Raji (cell line): ENCODE measurements around the gene DCUN1D2.

Experiments
- POLR2A ChIP-seq: IDR thresholded peaks from 2 replicates; pipeline ENCODE4 v1.6.1; 2011; ENCODE audit warnings: low read depth, low read length, control low read depth; ENCODE audit not compliant: insufficient read depth

DCUN1D2 gene

DNA sequence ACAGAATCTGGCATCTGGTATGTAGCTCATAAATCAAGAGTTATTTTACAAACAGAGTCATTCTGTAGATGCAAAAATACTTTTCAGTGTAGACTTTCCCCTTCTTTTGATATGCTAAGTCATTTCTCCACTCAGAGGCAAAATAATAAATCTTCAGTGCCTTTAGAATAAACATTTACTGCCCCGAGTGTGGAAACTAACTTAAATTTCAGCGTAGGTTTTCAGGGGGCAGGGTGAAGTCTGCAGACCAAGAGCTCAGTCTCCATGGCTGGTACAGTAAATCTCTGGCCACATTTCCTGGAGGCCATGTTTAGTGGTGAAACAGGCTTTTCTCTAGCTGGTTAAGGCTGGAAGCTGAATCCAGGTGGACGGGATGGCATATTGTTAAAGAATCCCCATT lies 24.1 kb downstream of the DCUN1D2 start:
- no peak for TF ChIP-seq POLR2A

DNA sequence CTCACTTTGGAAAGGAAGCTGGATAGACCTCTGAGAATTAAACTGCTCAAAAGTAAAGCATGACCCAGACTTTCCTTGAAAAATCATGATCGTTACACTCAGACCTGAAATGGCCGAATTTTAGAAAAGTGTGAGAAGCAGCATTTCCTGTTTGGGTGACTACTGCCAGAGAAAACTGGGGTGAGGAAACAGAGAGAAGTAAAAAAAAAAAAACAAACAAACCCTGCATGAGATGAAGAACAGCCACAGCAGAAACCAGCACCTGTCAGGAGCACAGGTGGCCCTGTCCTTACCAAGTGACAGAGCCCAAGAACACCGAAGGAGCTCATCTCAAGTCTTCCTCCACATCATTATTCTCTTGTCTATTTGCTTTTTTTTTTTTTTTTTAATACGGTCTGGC lies 25.2 kb downstream of the DCUN1D2 start:
- no peak for TF ChIP-seq POLR2A

DNA sequence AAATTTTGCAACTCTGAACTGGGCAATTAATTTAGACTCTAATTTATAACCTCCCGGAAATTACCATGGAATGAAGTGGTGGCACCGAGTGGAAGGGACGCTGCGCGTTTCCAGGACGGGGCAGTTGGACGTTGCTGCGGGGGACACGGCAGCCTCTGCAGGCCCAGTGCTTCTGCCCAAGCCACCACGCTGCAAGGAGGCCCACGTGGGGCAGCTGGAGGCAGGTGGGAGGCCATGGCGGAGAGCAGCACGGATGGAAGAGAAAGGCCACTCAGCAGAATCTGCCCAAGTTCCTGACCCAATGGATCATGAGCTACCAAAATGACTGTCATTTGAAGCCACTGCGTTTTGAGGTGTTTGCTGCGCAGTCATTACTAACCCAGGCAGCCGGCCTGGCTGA lies 26.0 kb downstream of the DCUN1D2 start:
- no peak for TF ChIP-seq POLR2A

DNA sequence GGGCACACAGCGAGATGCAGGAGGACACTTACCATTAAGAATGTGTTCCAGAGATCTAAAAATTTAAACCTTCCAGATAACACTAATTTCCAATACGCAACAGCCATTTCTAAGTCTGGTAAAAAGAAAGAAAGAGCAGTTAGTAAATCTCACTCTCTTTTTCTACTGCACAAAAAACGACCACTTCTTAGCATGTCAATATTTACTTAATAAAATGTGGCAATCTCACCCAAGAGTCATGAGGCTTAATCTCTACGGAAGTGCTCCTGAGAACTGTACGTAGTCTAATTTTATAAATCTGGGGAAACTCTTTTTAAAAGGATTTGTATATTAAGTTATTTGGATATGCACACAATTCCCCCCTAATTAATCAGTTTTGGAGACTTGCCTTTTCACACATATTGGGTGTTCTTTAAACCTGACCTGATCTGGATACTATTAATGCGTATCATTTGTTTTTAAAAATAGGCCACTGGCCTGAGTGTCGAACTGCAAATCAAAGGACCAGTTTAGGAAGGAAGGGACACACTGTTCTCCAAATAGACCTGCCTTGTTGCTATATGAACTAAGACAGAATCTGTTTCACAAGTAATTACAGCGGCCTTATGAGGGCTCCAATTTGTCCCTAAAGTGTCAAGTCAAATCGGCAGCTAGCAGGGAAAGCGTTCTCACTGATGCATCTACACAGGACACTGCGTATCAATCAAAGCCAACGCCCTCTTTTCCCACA lies 29.3 kb downstream of the DCUN1D2 start:
- no peak for TF ChIP-seq POLR2A

DNA sequence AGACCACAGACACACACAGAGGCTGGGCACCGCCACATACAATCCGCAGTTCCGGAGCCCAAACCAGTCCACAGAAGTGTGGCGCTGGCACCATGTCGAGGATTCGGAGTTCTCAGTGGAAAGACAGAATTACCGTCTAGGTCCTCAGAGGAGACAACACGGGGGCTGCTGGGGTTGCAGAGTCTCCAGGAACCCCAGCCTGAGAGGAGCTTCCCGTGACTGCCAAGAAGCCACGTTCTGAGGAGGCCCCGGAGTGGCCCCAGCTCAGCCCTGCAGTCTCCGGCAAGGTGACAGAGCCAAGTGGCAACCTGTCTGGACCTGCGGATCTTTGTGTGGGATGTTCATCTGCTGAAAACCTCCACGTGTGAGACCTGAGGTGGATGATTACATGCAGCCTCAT lies 29.9 kb downstream of the DCUN1D2 start:
- TF ChIP-seq POLR2A: no peak

DNA sequence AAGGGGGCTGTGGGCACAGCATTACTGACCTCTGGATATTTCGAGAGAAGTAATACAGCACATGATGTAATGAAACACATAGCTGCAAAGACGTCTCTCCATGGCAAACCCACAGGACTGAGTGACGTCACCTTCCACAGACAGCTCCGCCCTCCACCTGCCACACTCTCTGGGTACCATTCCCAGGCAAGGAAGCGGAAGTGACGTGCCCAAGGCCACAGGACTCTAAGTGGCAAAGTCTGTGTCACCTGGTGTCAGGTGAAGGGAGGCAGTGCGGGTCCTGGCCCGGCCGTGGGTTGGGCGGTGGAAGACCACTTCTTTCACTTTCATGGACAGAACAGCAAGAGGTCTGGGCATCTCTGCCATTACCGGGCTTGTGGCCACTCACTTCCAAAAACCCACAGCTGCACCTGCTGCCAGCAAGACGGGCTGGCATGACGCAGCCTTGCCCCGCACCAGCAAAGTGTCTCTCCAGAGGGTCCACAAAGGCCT lies 30.4 kb downstream of the DCUN1D2 start:
- no peak for TF ChIP-seq POLR2A

DNA sequence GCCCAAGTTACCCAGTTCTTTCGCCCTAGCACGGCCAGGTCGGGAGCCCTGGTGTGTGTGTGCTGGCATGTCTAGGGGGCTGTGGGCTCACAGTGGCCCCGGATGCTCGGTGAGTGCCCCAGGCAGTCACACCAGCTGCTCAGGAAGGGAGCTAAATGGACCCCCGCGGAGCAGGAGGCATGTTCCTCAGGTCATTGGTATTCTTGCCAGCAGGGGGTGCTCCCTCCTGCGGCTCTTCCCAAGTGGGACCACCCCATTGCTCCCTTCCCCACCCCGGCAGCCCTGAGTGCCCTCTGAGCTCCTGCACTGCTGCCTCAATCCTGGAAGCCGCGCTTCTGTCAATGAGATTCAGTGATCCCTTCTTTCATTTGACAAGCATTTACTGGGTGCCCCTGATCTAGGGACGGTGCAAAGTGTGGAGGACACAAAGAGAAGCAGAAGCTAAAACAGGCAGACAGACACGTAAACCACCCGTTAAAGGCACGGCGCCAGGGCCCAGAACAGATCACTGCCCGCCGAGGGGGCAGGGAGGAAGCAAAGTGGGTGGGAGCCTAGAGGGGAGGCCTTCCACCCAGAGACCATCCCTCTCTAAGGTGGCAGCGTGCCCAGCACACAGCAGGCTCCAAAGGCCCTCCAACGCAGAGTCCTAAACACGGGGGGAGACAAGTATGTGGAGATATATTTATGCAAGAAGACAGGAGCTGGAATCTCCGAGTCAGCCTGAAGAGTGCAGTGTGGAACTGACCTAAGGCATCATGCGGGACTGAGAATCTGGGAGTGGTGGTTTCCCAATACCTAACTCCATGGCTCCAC lies 32.1 kb downstream of the DCUN1D2 start:
- no peak for TF ChIP-seq POLR2A

DNA sequence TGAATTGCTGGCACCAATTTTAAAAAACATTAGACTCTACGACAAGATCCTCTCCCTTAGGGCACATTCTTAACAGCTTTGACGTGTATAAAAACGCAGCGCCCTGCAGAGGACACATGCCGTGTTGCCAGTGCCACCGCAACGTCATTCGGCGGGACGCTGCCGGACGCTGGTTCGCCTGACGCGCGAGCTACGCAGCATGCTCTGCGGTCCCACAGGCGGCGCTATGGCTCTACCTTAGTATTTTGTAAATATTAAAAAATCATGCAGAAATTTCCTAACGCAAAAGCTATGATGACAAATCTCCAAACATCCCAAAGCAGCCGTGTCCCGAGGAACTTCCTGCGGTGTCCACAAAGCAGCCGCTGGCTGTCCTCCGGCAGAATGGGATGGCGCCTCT lies 33.0 kb downstream of the DCUN1D2 start:
- TF ChIP-seq POLR2A: no peak

DNA sequence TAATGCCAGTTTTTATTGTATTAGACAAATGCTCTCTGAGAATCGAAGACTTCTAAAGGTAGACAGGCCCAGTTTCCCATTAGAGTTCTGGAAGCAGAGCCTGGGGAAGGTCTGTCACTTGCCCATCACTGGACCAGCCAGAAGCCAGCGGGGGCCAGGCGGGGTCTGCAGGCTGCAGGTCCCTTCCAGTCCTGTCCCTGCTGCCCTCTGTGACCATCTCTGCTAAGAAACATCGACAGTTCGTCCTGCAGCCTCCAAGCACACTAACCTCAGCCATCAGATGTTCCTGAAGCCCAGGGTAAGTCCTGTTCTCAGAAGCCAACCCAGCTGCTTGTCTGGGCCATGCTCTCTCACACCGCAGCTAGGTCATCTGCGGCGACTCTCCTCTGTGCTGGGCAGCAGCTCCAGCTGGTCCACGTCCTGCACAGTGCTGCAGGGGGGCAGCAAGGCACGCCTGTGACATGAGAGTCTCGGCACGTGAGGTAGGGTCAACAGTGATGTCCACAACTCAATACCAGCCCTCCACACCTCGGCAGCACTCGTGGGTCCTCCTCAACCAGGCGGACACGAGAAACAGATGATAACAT lies 34.3 kb downstream of the DCUN1D2 start:
- no peak for TF ChIP-seq POLR2A

DNA sequence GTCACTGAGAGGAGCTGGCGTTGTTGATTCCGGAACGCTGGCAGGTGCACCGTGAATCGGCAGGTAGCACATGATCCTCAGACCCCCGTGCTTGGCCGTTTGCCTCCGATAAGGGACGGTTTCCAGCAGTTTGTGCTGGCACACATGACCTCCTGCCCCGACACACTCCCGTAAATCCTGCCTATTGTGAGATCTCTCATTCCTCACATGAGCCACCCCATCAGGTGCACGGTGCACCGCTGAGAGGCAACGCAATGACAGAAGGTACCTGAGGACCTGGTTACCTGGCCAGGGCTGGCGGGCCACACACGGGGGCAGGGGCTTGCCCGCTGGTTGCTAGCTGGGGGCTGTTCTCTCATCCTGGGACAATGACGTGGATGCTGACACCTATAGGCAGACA lies 35.1 kb downstream of the DCUN1D2 start:
- TF ChIP-seq POLR2A: no peak

DNA sequence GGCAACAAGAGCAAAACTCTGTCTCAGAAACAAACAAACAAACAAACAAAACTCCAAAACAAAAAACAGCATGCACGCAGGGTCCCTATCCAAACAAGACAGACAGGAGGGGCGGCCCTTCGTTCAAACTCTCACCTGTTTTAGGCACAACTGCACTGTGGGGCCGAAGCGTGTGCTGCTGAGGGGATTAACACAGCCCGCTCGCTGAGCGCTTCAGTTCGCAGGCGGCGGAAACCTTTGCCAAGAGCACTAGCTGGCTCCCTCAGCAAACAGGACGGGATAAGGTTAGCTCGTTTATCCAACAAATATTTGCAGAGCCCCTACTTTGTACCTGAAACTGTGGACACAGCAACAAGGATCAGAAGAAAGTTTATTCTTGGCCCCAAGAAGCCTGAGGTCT lies 35.6 kb downstream of the DCUN1D2 start:
- TF ChIP-seq POLR2A: no peak

DNA sequence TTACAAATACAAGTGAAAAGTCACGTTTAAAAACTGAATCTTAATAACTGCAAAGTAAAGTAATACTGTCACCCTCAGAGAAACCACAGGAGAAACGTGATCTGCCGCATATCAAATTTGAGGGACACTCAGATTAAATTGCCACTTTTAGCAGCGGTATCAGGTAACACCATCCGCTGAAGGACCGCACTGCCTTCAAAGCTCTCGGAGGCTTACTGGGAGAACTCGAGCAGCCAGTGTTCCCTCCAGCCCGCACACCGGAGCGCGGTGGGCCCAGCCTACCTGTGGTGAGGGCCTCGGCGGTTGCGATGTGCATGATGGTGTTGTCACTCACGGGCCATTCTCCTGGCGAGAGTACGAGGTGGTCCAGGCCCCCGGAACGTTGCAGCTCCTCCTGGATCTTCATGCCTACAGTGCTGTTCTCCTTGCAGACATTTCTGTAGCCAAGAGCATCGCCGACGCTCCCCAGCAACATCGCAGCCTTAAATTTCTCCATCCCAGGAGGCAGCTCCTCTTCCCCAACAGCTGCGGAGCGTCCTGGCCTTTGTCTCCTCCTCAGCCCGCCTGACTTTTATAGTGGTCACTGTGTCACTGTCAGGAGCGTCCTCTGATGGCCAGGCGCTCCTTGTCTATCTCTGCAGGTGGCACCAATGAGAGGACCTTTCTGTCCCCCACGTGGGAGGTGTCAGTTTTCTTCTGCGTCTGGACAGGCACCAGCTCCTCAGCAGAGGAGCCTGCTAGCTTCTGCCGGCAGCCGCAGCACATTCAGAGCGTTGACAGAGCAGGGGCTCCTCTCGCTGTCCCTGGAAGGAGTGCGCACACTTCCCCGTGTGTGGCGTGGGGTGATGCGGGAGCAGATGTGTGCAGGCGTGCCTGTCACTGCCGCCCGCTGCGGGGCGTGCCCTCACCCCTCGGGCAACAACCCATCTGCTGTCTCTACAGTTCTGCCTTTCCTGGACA lies 37.3 kb downstream of the DCUN1D2 start, which contains the start of gene ADPRHL1:
TSS of gene ADPRHL1 (minus strand) at position 547 of the 960 bp plus-strand sequence. CDS start at position 496, 51 bp downstream.
- no peak for TF ChIP-seq POLR2A

DNA sequence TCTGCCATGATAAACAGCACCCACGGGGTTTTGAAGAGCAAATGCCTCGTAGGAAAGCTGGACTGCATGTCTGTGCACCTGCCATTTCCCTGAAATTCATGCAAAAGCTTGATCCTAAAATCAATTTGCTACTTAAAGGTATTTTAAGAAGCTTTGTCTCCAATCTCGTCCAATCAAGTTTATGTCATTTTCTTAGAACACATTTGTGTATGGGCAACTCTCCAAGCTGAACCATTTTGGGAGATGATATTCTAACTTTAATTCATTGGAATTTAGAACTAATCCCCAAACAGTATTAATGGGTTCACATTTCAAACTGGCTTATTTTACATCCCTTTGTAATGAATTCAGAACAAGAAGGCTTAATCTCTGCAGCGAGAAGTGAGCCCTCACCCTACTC lies 38.0 kb downstream of the DCUN1D2 start:
- no peak for TF ChIP-seq POLR2A

DNA sequence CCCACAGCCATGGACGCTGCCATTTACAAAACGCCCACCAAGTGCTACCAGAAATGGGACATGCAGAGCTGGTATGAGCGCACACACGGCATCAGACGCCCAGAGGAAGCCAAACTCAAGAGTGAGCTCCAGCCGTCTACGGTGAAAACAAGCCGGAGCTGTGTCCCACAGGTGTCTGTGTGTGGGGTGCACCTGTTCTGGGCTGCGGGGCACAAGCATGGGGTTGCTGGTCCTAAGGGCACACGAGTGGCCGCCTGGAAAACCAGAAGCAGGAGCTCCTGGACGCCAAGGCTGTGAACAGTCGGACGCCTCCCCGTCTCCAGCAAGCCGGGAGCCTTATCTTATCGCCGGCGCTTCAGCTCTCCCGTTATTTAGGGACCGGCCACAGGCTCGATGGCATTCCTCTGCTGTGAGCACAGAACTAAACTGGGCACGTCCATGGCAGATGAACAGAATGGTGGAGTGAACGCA lies 38.5 kb downstream of the DCUN1D2 start:
- TF ChIP-seq POLR2A: no peak
